NCI-H2081 (cell line): ENCODE measurements around the gene WIPF2.

Source experiments
- DNase-seq, 2 experiments: peaks; one replicate each; lab custom pipeline; 2025; lab: John Stamatoyannopoulos, UW

Gene WIPF2

DNA sequence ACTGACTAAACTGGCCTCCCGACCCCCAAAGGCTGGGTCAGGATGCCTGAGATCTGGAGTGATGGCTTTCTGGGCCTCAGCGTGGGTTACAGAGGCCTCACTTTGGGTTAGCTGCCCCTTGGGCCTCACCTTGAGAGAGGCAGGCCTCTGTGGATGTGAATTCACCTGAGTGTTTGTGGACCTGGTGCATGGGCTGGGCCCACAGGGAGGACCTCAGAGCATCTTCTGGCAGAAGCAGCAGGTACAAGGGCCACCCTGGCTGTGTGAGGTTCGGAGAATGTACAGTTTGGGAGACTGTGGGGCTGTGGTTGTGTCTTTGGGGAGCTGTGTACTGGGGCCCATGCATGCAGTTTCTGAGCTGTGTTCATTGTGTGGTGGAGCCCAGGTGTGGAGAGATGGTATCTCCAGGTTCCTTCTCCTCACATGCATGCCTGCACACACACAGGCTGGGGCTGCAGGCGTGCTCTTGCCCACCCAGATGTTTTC lies 108.2 kb downstream of the WIPF2 start:
- DNase-seq: no peak

DNA sequence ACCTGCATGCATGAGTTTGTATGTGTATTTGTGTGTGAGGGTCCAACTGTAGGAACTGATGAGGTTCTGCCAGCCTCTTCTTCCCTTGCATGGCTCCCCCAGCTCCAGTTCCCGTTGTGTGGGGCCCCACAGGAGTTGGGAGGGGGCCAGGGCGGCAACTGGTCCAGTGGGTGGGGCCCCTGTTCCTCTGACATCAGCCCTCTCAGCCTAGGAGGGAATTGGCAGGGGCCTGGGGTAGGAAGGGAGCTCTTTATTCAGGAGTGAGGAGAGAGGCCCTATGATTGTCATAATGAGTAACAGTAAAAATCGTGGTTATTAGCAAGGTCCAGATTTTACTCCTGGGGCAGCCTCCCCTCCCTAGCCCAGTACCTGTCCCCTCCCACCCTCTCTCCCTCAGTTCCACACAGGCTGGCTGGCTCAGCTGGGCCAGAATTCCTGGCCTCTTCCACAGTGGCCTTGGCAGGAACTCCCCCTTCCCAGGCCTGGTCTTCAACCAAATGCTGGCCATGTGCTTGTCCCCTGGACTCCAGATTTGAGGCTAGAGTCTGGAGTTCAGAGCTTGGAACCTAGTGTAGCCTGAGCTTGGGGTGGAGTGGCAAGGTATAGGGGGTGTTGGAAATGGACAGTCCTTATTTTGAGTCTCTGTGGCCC lies 108.8 kb downstream of the WIPF2 start:
- no peak for DNase-seq

DNA sequence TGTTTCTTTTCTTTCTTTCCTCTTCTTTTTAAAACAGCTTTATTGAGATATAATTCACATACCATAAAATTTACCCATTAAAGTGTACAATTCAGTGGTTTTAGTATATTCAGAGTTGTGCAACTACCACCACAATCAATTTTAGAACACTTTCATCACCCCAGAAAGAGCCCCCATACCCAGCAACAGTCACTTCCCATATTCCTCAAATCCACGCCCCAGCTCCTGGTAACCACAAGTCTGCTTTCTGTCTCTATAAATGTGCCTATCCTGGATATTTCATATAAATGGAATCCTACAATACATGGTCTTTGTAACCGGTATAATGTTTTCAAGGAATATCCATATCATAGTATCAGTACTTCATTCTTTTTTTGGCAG lies 109.3 kb downstream of the WIPF2 start:
- no peak for DNase-seq

DNA sequence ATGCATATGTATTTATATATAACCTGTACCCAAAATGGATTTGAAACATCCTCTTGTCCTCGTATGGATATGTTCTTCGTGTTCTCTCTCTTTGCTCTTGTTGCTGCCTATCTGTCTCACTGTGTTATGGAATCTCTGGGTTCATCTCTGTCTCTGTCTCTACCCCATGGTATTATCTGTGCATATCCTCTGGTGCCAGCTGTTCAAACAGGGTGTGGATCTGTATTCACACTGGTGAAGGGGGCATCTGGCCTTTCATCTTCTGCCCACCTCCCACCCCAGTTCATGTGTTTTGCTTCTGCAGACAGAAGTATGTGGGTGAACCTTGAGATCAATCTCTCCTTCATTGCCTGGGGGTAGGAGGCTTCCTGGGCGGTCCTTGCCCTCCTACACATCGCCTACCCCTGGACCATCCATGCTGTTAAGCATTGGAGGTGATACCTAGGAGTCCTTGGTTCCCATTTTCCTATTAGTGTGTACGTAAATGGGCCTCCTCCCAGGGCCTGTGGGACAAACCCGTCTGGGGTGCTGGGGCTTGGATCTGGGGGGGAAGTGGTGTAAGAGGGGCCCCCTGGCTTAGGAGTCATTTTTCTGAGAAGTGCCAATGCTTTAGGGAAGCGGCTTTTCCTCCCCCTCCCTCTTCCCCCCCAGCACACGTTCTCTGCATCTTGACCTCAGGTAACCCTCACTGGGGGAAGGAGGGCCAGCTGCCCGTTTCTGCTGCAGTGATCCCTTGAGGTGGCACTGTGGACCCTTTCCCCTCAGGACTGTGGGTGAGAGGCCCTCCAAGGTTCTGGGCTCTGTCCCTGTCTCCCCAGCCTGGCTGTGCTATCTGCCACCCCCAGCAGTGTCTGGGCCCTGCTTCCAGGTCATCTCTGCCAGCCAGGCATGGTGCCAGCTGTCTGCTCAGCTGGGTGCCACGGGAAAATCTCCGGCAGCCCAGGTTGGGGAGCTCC lies 111.0 kb downstream of the WIPF2 start:
- peak; percentile 59 to 76 for DNase-seq

DNA sequence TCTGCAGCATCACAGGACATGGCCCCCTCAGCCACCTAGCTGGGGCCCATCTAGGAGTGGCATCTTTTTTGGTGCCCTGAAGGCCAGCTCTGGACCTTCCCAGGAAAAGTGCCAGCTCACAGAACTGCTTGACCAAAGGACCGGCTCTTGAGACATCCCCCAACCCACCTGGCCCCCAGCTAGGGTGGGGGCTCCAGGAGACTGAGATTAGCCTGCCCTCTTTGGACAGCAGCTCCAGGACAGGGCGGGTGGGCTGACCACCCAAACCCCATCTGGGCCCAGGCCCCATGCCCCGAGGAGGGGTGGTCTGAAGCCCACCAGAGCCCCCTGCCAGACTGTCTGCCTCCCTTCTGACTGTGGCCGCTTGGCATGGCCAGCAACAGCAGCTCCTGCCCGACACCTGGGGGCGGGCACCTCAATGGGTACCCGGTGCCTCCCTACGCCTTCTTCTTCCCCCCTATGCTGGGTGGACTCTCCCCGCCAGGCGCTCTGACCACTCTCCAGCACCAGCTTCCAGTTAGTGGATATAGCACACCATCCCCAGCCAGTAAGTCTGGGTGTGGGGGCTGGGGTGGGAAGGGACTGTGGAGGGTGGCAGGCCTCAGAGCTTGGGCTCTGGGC lies 111.9 kb downstream of the WIPF2 start:
- no peak for DNase-seq

DNA sequence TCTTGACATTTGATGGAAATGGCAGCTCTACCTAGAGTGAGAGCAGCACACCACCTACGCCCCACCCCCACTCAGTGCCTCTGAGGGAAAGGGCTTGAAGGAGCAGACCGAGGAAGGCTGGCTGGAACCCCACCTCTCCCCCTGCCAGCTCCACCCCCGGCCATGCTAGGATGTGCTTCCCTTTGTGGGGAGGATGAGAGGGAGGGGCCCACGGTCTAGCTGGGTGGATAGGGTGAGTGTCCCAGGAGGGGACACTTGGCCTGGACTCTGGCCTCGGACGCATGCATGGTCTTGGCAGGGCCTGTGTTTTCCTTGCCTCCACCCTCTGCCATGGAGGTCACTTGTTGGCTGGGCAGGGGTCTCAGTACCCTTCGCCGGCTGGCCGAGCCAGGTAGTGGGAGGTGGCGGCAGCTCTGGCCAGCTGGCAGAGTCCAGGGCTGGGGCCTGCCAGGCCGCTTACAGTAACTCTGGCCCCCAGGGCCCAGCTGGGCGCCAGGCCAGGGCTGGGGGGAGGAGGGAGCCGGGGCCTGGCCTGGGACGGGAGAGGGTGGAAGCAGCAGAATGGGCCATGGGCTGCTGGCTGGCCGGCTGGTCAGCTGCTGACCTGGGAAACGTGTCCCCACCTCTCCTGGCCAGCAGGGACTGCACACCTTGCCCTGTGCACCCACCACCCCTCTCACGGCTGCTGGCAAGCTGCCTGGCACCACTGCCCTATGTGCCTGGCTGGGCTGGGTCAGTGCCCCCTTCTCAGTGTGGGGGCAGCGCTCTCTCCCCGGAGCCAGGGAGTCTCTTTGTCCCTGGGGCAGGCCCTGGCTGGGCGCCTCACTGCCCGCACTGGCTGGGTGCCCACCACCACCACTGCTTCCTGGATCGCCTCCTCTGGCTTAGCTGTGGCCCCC lies 112.9 kb downstream of the WIPF2 start:
- DNase-seq: no peak
